Transverse colon (tissue), 4 donors: ENCODE data around the gene CAPN1. TPM values are rescaled to one million over a fixed set of nuclear protein-coding genes. Genes with fewer than 3 reads are reported as not detected.

Experiments
- DNase-seq: peaks from one replicate; pipeline ENCODE4 v3.0.0-alpha.2; 2019
- H3K27ac ChIP-seq, 4 donors: fragments of 200-600 bp; sonication (generic); 2 replicates each; pipeline ENCODE4 v1.5.1; 2016 to 2018; ENCODE audit warnings: inconsistent platforms in 4 of 4
- H3K27me3 ChIP-seq: fragments of 200-600 bp; sonication (generic); 2 replicates; pipeline ENCODE4 v1.5.1; 2017; ENCODE audit warnings: inconsistent platforms
- H3K36me3 ChIP-seq, 4 donors: fragments of 200-600 bp; sonication (generic); 2 replicates each; pipeline ENCODE4 v1.5.1; 2017 to 2019; ENCODE audit warnings: inconsistent platforms in 4 of 4
- H3K4me1 ChIP-seq, 4 donors: fragments of 200-600 bp; sonication (generic); 2 replicates each; pipeline ENCODE4 v1.5.1; 2017 to 2020; ENCODE audit warnings: inconsistent platforms in 4 of 4
- H3K4me3 ChIP-seq, 4 donors: fragments of 200-600 bp; sonication (generic); 1 replicate in 1 of 4; 2 replicates in 3 of 4; pipeline versions ENCODE4 v1.5.1 to v1.6.1; 2017 to 2019; ENCODE audit warnings: inconsistent platforms in 4 of 4
- H3K9me3 ChIP-seq, 2 donors: fragments of 200-600 bp; sonication (generic); 2 replicates each; pipeline ENCODE4 v1.5.1; 2017 to 2019; ENCODE audit warnings: inconsistent platforms in 2 of 2
- EP300 ChIP-seq: sonication (generic); formaldehyde crosslinking; IDR thresholded peaks from one replicate; pipeline ENCODE4 v1.6.1; 2017; ENCODE audit warnings: antibody characterized with exemption, low read depth
- POLR2A ChIP-seq: fragments of 450-650 bp; IDR thresholded peaks from one replicate; pipeline ENCODE4 v1.6.1; 2016; ENCODE audit warnings: antibody characterized with exemption, mild to moderate bottlenecking, moderate library complexity
- POLR2AphosphoS5 ChIP-seq, 3 donors: sonication (generic); formaldehyde crosslinking; IDR thresholded peaks; one replicate each; pipeline ENCODE4 v1.6.1; 2016; ENCODE audit warnings: antibody characterized with exemption in 3 of 3
- WGBS, 2 donors: methylation state at CpG; one replicate each; pipeline ENCODE4 v1.1.5; 2018; ENCODE audit warnings: low coverage in 1 of 2; 5-methylcytosine and 5-hydroxymethylcytosine counted together
- in situ Hi-C, 4 donors: fragments of 200-750 bp; cut with MboI; loops; one replicate each; pipeline versions ENCODE4 v1.15.0 to v1.15.1; 2017; ENCODE audit warnings: low sequenced_read_pairs in 3 of 4, low pct_ligation_motif_present in 1 of 4, low pct_unique_long_range_greater_than_20kb in 1 of 4
- intact Hi-C: fragments of 100-400 bp; cut with DNase I; formaldehyde crosslinking; loops from one replicate; pipeline ENCODE4 v1.15.1; 2023; ENCODE audit warnings: low total_unique reads
- total RNA-seq, 4 donors: library from RNA; depleted of rRNA; stranded (reverse); fragments of >200 nt; gene quantifications; one replicate each; pipeline ENCODE4 v1.1.0, GENCODE V29; 2016
- TF ChIP-seq, protein P1 (sequence below), 5 experiments: fragments of 200-600 bp in 3 of 5; fragments of 450-650 bp in 2 of 5; sonication (generic) in 3 of 5; IDR thresholded peaks; 1 replicate in 2 of 5; 2 replicates in 3 of 5; pipeline ENCODE4 v1.5.1; 2016 to 2017; ENCODE audit warnings: antibody characterized with exemption in 5 of 5, inconsistent platforms in 3 of 5, mild to moderate bottlenecking in 2 of 5, moderate library complexity in 1 of 5

The CAPN1 gene
- total RNA-seq, 4 donors from 2014 or later = 211 to 1,179 (median 376) TPM

GRCh38 chr11:65219930-65220213 lies 38.1 kb downstream of the CAPN1 start:
- in situ Hi-C loops = no loop called here
- intact Hi-C loops = no loop called here
- H3K27ac ChIP-seq = no peak overlapping the region

GRCh38 chr11:65221026-65221425 lies 39.3 kb downstream of the CAPN1 start:
- peaks cover 0 to 19% (median 7%) of the 10 kb centered on the region in 4 donors for H3K4me1 ChIP-seq
- 90% methylated on average over 10 of the region's 10 CpGs; no CpG with 5 or more reads in 1 of the 2 donors for WGBS, 2 donors
- DNase-seq = no peak

More at GRCh38 chr11:65219930-65220213, 38.1 kb downstream of the CAPN1 start:
- H3K4me1 ChIP-seq = peaks cover 0 to 8% (median 1%) of the 10 kb centered on the region in 4 donors
- no peak for DNase-seq
- H3K27me3 ChIP-seq = no peaks in the 10 kb centered on the region
- 60 to 78% methylated on average over 2 to 3 of the region's 3 CpGs for WGBS, 2 donors
- no peaks in the 10 kb centered on the region for H3K9me3 ChIP-seq
- no peak for TF ChIP-seq POLR2AphosphoS5 (IDR thresholded peaks at IDR 0.05)
- TF ChIP-seq POLR2A = no peak
- TF ChIP-seq, protein P1, sequence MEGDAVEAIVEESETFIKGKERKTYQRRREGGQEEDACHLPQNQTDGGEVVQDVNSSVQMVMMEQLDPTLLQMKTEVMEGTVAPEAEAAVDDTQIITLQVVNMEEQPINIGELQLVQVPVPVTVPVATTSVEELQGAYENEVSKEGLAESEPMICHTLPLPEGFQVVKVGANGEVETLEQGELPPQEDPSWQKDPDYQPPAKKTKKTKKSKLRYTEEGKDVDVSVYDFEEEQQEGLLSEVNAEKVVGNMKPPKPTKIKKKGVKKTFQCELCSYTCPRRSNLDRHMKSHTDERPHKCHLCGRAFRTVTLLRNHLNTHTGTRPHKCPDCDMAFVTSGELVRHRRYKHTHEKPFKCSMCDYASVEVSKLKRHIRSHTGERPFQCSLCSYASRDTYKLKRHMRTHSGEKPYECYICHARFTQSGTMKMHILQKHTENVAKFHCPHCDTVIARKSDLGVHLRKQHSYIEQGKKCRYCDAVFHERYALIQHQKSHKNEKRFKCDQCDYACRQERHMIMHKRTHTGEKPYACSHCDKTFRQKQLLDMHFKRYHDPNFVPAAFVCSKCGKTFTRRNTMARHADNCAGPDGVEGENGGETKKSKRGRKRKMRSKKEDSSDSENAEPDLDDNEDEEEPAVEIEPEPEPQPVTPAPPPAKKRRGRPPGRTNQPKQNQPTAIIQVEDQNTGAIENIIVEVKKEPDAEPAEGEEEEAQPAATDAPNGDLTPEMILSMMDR (IDR thresholded peaks at IDR 0.05) = no peak
- no peak for TF ChIP-seq EP300
- no peak overlapping the region for H3K4me3 ChIP-seq
- no peaks in the 10 kb centered on the region for H3K36me3 ChIP-seq

GRCh38 chr11:65223011-65223410 lies 41.3 kb downstream of the CAPN1 start:
- Histone ChIP-seq H3K27ac (no peak overlapping the region), H3K27me3 (no peaks in the 10 kb centered on the region), H3K9me3 (no peaks in the 10 kb centered on the region), H3K36me3 (no peaks in the 10 kb centered on the region), H3K4me1 (peaks cover 0 to 21% (median 7%) of the 10 kb centered on the region in 4 donors), H3K4me3 (no peak overlapping the region)
- intact Hi-C loops = no loop called here
- DNase-seq = no peak
- WGBS, 2 donors = 68 to 83% methylated on average over 2 to 8 of the region's 8 CpGs
- TF ChIP-seq POLR2A = no peak
- no peak for TF ChIP-seq EP300
- TF ChIP-seq, protein P1 (IDR thresholded peaks at IDR 0.05) = no peak
- no peak for TF ChIP-seq POLR2AphosphoS5 (IDR thresholded peaks at IDR 0.05)
- in situ Hi-C loops = no loop called here

More at GRCh38 chr11:65221026-65221425, 39.3 kb downstream of the CAPN1 start:
- Histone ChIP-seq H3K36me3 (no peaks in the 10 kb centered on the region), H3K27ac (no peak overlapping the region), H3K4me3 (no peak overlapping the region), H3K27me3 (no peaks in the 10 kb centered on the region), H3K9me3 (no peaks in the 10 kb centered on the region)
- in situ Hi-C loops = no loop called here
- TF ChIP-seq POLR2A (no peak), EP300 (no peak), POLR2AphosphoS5 (IDR thresholded peaks at IDR 0.05) (no peak)
- TF ChIP-seq, protein P1 (IDR thresholded peaks at IDR 0.05) = no peak
- intact Hi-C loops = no loop called here

DNA sequence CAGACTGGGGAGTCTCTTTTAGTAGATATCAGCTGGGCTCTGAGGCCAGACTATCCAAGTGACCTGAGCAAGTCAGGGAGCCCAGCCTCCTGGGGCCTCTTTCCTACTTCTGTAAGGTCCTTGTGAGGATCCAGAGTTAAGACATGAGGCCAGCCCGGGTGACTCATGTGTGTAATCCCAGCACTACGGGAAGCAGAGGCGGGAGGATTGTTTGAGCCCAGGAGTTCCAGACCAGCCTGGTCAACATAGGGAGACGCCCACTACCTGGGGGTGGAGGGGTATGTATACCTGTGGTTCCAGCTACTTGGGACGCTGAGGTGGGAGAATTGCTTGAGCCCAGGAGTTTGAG lies 43.2 kb downstream of the CAPN1 start:
- peaks cover 0 to 21% (median 7%) of the 10 kb centered on the region in 4 donors for H3K4me1 ChIP-seq
- H3K27me3 ChIP-seq = no peaks in the 10 kb centered on the region
- peak; percentile 41 for DNase-seq
- 63% methylated on average over 5 of the region's 5 CpGs; no CpG with 5 or more reads in 1 of the 2 donors for WGBS, 2 donors
- in situ Hi-C loops = no loop called here
- H3K36me3 ChIP-seq = no peaks in the 10 kb centered on the region
- TF ChIP-seq POLR2AphosphoS5 (IDR thresholded peaks at IDR 0.05) (no peak), EP300 (no peak), POLR2A (no peak)
- TF ChIP-seq, protein P1 (IDR thresholded peaks at IDR 0.05) = no peak
- intact Hi-C loops = no loop called here
- H3K27ac ChIP-seq = peak overlapping the region in 3 of 4 donors; percentile 32 to 55 (median 35)
- H3K4me3 ChIP-seq = no peak overlapping the region
- no peaks in the 10 kb centered on the region for H3K9me3 ChIP-seq
